Activated CD8-positive, alpha-beta memory T cell treated with anti-CD3 and anti-CD28 coated beads, Interleukin-2, amount 50 U/mL, for 4 hours (primary cell): ENCODE results near the gene CLMP.
"Not testable (repeated sequence)": the region's sequence is repeated elsewhere in the genome, so short reads cannot be mapped to it uniquely, and the experiment has no call there.

ENCODE experiments used
- DNase-seq: peaks from one replicate; pipeline ENCODE4 v3.0.0-alpha.2; 2020

Gene CLMP

DNA sequence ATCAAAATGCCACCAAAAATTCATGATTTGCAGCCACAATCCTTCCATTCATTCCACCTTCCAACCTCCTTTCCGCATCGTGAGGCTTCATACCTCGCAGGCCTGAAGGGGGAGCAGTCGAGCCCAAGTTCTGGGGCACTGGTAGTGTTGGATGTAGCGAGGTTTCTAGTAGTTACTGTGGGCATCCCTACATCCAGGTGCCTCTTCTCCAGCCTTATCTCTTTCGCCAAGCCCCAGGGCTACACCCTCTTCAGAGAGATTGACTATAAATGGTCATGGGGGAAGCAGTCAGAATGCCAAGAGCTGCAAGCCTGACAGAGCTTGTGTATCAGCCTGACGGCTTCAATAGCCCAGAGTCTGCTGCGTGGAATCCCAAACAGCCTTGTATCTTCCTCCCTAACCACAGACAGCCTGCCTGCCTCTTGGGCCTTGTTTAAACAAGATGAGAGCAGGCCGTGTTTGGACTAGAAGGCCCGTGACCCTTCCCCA lies 28.9 kb downstream of the CLMP start:
- DNase-seq: no peak

DNA sequence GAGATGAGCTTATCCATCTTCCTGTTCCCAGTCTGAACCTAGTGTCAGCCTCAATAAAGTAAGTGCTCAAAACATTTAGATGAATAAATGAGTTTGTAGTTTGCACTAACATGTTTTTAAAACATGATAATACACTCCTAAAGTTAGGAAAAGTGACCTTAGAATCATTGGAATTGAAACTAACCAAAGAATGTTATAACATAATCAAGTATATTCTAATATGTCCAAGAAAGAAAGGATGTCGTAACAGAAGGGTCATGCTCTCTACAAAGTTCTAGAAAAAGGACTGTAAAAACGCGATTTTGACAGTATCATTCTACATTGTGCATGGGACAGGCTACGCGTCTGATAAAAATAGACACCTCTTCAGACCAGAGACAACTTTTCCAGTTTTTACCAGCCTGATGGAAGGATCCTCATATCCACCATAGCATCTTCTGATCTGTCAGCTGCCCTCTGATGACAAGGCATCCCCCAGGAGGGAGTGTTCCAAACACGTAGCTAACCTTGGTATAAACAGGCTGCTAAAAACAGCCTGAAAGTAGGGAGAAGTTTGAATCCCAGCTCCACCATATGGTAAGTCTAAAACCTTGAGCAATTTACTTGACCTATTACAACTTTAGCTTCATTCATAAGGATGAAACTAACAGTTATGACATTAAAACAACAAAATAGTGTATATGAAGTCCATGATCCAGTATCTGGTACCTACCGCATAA lies 30.2 kb downstream of the CLMP start:
- no peak for DNase-seq

DNA sequence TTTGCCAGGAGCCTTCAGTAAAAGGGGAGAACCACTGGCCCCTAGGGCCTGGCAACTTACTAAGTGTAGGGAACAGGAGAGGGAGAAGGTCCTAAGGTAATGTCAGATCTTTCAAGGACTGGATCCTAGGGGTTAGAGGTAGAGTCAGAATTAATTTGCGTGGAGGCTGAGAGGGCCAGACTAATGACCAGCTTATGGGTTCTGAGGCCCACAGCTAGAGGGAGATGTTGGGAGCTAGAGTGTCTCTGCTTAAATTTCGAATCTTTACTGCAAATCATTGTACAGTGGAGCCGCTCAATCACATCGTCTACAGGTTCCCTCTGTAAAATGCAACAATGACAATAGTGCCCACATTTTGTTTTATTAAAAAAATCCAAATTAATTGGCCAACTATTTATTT lies 31.4 kb downstream of the CLMP start:
- no peak for DNase-seq

DNA sequence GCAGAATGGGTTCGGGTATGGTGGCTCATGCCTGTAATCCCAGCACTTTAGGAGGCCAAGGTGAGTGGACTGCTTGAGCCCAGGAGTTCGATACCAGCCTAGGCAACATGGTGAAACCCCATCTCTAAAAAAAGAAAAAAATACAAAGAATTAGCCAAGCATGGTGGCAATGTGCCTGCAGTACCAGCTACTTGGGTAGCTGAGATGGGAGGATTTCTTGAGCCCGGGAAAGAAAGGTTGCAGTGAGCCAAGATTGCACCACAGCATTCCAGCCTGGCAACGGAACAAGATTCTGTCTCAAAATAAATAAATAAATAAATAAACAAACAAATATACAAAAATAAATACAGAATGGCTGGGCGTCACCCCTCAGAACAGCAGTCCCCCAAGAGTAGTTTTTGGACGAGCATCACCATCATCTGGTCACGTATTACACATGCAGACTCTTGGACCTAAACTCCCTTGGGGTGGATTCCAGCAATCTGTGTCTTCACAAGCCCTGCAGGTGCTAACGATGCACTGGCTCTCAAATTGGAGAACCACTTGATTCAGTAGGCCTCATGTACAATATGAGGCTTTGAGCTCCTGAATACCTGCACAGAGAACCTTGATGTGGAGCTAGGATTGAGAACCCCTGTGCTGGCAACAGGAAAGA lies 33.5 kb downstream of the CLMP start:
- DNase-seq: no peak

DNA sequence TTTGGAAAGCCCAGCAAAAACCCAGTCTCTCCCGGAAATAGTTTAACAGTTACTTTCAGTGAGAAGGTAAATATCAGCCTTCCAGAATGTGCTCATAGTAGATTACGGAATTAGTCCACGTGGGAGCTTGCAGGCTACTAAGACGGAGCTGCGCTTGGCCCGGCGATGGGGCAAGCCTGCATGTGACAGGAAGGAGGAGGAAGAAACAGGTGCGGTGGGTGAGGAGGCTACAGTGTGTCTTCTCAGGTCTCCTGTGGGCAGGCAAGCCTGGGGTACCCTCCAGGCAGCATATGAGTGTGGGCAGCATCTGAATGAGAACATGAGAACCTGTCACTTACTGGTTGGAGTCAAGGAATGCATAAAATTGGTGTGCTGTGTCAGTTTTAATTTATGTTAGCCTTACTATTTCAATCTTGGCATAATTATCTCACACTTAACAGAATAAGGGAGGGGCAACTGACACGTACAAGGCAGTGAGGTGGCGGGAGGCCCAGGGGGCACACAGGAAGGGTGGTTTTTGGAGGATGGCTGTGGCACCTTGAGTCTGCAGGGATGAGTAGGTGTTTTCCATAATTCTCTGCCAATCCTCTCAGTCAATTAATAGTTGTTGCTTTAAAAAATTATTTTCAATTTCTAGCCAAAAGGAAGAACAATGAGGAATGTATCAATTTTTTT lies 35.7 kb downstream of the CLMP start:
- no peak for DNase-seq

DNA sequence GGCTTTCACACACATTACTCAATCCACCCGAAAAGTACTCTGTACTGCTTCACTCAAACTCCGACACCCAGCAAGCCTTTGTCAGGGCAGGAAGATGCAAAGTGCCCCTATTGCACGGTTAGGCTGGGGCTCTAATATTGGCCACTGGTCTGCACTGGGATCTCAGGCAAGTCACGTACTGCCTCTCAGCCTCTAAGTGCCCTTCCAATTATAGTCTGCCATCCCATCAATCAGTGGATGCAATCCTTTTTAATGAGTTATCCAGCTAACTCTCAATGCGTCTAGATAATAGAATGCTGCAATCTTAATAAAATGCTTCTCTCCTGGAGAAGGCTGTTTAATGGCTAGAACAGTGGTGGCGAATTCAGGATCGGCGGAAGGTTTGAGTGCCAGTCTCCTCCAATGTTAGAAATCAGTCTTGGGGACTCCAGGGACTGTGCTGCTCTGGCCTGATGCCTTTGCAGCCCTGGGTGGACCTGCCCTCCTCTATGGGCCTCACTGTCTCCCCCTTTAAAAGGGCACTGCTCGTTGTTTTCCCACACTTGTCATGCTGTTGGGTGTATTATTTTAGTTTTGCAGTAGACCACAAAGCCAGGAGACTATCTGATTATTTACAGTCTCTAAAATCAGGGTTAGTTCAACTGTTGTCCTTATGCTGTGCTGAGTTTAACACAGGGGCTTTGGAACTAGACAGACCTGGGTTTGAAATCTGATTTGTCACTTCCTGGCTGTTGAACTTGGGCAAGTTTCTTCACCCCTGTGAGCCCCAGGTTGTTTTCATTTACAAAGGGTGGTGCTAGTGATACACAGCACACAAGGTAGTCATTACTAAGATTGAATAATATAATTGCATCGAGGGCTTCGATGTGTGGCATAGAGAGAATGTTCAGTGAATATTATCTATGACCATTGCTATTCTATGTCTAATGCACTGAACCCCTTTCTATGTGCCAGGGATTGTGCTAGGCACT lies 36.7 kb downstream of the CLMP start:
- no peak for DNase-seq

DNA sequence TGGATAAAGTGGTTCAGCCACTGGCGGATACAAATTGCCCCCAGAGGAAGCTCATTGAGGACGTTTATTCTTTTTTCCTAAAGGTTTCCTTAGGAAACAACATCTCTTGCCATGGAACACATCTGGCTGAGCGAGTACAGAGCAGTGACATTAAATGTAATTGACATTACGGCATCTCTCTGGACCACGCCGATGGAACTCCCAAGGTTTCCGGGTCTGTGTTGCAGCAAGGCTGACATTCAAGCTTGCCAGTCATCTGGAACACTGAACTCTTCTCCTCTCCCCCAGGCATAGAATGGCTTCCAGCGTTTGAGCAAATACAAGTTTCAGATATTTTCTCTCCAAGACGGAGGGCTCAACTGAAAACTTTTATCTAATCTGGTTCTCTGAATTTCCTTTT lies 42.1 kb downstream of the CLMP start:
- DNase-seq: no peak

DNA sequence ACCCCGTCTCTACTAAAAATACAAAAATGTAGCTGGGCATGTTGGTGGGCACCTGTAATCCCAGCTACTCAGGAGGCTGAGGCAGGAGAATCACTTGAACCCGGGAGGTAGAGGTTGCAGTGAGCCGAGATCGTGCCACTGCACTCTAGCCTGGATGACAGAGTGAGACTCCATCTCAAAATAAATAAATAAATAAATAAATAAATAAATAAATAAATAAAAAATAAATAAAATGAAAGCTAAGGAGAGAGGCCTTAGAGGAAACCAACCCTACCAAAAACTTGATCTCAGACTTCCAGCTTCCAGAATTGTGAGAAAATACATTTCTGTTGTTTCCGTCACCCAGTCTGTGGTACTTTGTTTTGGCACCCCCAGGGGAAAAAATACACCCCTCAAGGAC lies 42.7 kb downstream of the CLMP start:
- not testable (repeated sequence) for DNase-seq

DNA sequence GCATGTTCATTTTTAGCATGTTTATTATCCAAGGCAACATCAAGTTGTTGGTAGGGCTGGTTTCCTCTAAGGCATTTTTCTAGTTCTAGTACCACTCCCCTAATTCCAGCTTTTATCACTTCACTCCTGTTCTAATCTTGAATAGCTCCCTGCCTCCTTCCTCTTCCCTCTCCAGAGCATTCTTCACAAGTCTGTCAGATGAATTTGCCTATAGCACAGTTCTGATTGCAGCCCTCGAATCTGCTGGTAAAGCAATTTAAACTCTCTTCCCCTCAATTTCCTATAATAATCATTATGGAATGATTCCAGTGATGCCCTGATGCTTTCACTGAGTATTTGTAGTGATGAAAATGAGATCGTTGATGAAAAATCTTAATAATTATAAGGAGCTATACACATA lies 43.3 kb downstream of the CLMP start:
- DNase-seq: no peak

DNA sequence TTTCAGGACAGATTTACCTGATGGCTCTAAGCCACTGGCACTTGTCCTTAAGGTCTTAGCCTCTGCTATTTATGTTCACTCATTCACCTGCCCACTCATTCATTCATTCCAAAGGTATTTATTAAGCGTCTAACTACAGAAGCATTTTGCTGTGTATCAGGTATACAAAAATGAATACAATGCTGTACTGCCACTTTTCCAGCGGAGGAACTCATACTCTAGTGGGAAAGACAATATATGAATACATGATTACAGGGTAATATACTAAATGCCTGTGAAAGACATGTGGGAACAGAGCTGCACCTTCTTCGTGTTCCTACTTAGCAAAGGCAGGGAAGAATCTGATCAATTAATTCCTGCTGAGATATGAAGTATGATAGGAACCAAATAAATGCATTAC lies 43.7 kb downstream of the CLMP start:
- DNase-seq: no peak

DNA sequence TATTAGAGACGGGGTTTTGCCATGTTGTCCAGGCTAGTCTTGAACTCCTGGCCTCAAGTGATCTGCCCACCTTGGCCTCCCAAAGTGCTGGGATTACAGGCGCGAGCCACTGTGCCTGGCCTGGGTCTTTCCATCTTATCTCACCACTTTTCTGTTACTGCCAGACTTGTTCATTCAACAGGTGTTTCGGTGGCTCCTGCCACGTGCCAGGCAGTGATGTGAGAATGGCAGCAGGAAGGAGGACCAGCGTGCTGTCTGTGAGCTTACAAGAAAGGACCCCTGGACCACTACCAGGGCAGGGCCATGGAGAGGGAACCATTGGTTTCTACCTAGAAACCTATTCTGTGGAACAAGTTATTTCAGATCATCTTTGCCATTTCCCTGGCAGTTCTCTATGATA lies 44.2 kb downstream of the CLMP start:
- no peak for DNase-seq

DNA sequence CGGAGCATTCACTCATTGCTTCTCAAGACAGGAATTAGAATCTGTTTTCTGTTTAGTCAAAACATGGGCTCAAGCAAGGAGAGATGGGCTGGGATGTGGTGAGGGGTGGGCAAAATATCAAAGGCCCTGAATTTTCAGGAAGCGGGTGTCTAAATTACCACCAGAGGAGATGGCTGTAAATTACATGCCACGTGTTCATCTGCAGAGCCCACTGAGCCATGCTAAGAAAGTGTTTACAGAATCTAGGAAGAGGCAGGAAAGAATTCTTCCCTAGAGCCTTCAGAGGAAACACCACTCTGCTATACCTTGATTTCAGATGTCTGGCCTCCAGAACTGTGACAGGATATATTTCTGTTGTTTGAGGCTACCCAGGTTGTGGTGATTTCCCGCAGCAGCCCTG lies 46.1 kb downstream of the CLMP start:
- no peak for DNase-seq

DNA sequence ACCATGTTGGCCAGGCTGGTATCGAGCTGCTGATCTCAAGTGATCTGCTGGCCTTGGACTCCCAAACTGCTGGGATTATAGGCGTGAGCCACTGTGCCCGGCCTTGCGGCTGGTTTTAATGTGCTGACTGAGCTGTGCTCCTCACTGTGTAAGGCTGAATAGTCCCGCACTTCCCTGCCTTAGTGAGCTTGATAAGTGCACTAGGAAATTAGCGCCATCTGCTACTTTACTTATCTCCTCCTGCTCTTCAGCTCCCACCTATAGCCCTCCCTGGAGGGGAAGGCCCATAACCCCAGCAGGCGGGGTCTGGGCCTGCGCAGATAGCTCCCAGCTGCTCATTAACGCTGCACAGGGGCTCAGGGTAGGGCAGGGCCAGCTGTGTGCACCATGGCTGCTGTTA lies 49.4 kb downstream of the CLMP start:
- DNase-seq: no peak

DNA sequence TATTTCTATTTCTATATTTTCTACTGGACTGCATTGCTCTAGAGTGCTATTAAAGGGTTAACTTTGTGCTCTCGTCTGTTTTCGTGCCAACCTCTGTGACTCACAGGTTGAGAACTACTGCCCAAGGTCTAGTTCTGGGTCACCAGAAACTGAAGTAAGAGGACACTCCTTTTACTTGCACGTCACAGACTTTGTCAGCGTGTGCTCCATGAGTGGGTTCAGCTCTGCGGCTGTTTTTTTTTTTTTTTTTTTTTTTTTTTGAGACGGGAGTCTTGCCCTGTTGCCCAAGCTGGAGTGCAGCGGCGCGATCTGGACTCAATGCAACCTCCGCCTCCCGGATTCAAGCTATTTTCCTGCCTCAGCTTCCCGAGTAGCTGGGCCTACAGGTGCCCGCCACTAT lies 49.8 kb downstream of the CLMP start:
- no peak for DNase-seq

DNA sequence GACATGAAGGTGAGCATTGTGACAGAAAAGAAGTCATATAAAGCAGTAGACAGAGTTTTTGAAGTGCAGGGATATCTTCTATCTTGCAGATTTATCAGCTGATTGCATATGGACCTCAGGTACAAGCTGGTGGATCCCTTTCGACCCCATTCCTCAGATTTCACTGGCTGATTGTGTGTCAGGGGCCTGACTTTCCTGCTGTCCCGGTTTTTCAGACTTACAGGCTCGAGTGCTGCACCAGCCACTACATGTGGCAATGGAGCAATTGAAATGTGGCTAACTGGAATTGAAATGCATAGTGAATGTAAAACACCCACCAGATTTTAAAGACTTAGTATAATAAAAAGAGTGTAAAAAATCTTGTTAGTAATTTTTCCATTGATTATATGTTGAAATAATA lies 50.3 kb downstream of the CLMP start:
- DNase-seq: no peak

DNA sequence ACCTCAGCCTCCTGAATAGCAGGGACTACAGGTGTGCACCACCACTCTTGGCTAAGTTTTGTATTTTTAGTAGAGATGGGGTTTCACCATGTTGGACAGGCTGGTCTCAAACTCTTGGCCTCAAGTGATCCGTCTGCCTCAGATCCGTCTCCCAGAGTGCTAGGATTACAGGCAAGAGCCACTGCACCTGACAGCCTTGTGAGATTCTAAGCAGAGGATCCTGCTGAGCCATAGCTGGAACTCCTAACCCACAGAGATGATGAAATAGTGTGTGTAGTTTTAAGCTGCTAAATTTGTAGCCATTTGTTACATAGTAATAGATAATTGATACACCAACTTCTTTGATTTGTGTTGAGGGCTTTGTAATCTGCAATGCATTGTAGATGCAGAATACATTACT lies 51.1 kb downstream of the CLMP start:
- DNase-seq: no peak

DNA sequence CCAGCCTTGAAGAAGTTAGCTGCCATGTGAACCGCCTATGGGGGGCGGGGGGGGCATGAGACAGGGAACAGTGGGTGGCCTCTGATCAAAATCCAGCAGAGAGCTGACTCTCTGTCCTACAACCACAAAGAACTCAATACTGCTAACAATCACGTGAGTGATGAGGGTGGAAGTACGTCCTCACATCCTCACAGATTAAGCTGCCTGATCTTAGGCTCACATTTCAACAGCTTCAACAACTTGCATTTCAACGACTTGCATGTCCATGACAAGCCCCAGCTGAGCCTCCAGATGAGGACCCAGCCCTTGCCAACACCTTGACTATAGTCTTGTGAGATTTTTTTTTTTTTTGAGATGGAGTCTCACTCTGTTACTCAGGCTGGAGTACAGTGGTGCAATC lies 51.6 kb downstream of the CLMP start:
- DNase-seq: no peak

DNA sequence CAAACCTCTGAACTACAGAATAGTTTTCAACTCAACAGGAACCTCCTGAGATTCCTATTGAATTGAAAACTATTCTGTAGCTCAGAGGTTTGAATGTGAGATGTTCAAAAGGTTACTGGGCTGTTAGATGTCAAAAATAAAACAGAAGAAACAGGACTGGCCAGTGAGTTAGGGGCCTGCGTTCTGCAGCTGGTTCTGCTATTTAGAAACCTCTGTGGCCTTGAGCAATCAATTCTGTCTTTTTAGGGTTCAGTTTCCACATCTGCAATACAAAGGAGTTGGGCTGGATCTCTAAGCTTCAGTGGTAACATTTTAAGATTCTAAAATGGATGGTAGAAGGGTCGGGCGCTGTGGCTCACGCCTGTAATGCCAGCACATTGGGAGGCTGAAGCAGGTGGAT lies 55.8 kb downstream of the CLMP start:
- no peak for DNase-seq

DNA sequence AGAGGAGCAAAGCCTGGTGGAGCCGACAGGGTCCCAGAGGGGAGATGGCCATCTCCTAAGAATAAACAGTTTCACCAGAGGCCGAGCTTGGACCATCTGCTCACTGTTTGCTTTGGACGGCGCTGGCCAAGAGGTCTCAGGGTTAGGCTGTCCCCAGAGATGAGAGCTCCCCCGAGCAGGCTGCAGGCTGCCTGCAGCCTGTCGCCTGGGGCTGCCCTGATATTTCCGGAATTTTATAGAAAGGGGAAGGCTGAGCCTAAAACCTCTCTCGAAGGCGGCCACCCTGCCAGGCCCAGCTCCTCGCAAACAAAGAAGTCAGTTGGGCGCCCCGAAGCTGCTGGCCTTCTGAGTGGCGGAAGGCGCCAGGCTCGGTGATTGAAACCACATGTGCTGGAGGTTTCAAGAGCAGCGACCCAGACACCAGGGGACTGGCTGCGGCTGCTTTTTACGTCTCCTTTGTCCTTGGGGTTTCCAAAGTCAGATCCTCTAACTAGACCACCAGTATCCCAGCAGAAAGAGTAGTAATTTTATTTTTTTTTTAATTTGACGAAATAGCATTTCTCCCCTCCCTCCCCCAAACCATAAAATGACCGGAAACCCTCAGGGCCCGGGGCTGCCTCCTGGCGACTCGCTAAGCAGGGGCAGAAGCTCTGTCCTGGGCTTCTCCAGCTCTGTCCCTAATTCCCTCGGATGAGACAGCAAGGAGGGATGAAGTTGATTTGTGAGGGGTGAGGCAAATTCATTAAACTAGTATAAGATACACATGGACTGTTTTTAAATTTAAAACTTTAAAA lies 57.4 kb downstream of the CLMP start:
- no peak for DNase-seq

DNA sequence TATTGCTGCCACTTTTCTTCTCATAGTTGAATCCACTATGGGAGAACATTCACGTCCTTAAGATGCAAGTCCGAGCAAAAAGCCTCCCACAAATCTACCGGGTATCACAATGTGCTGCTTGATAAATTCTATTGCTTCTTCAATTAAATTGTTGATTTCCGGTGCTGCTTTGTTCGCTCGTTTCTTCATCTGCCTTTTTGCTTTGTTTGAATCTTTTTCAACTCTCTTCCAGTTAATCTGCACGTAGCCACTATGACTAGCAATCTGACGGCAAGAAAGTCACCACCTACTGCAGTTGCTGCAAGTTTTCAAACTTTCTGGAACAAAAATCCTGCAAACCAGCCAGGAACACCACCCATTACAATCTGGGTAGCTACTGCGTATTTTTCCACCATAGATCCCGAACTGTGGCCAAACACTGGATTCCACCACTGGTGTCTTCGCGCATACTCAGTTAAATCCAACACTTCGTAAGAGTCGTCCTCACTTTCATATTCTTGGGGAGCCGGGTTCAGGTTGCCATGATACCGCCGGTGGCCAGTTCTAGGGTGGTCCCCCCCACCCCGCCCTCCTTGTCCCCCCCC lies 59.1 kb downstream of the CLMP start:
- DNase-seq: no peak

DNA sequence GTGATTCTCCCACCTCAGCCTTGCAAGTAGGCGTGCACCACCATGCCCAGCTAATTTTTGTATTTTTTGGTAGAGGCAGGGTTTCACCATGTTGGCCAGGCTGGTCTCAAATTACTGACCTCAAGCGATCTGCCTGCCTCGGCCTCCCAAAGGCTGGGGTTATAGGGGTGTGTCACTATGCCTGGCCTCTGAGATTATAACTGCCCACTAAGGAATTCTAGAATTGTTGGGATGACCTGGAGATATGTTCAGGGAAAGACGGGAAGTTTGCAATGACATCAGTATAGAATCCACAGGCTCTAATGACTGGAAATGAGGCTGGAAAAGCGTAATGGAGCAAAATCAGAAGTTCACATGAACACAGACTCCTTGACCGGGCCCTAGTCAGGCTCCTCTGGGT lies 62.2 kb downstream of the CLMP start:
- no peak for DNase-seq
